NCI-H2171 (cell line): ENCODE data around the gene CPSF2.

Experiments used
- DNase-seq: peaks from one replicate; lab custom pipeline; 2025; lab: John Stamatoyannopoulos, UW

The CPSF2 gene

GRCh38 chr14:92121670-92122350 is at the start of gene CPSF2, which contains the start of gene NDUFB1:
CPSF2 (plus strand) TSS chr14:92121969; CDS start chr14:92130985, 9,016 bp downstream.
NDUFB1 (minus strand) TSS chr14:92121706; CDS start chr14:92117637, 4,069 bp downstream.
- DNase-seq = peak; percentile 86

DNA sequence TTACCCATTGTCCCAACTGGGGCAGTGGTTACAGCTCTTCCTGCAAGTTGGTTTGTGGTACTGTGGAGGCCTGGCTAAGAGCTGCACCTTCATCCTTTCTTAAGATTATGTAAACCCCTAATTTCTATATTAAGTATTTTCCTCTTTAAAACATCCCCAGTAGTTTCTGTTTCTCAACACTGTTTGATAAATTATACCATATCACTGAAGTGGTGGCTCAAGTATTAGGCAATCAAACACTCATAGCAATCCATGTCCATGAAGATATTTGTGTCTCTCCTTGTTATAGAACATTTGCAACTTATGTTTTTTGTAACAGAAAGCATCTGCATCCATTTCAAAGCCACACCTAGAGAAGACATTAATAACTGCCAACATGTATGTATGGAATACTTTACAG is 47.2 kb upstream of the CPSF2 start:
- no peak for DNase-seq

DNA sequence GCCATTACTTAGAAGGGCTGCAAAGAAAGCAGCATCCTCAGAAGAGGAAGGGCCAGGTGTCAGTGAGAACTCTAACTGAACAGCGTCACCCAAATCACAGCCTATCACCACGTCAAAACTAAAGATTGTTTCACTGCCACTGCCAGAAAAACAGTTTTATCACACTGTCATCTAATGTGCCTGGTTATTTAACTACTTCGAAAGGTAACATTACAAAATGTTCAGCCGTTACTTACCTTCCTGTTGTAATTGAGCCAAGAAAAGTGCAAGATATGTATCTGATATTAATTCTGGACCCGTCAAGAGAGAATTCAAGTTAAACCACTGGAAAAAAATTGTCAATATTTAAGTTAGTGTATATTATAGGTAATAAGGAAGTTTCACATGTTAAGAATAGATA is 33.3 kb upstream of the CPSF2 start:
- no peak for DNase-seq

- no peak for DNase-seq
Observed at GRCh38 chr14:92093320-92093719, 28.4 kb upstream of the CPSF2 start.

- DNase-seq = no peak
Observed at GRCh38 chr14:92099802-92100201, 22.0 kb upstream of the CPSF2 start.

- DNase-seq = no peak
Observed at GRCh38 chr14:92103363-92103989, 18.3 kb upstream of the CPSF2 start.

DNA sequence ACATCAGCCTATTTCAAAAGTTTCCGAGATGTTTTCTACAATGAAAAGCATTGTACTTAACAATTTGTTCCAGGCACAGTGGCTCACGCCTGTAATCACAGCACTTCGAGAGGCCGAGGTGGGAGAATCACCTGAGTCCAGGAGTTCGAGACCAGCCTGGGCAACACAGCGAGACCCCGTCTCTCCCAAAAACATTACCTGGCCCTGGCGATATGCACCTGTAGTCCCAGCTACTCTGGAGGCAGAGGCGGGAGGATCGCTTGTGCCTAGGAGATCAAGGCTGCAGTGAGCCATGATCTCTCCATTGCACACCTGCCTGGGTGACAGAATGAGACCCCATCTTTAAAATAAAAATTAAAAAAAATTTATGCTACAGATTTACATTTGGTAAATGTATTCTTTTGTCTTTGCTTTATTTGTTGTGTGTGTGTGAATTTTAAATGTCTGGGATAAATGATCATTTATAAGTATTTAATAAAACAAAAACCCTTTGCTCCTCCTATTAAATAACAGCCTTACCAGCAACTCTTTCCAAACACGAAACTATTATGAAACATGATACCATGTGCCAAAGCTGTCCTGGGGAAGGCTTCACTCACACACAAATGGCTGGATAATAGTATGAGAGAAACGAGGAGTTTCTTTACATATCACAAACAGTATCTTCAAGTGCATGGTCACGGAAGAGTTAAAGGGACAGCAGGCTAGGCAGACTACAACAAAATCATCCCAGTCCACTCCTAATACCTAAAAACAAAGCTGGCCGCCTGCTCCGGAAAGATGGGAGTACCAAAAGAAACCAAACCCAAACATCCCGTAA is 16.5 kb upstream of the CPSF2 start:
- no peak for DNase-seq

GRCh38 chr14:92105893-92106142 is 16.0 kb upstream of the CPSF2 start:
- no peak for DNase-seq

DNA sequence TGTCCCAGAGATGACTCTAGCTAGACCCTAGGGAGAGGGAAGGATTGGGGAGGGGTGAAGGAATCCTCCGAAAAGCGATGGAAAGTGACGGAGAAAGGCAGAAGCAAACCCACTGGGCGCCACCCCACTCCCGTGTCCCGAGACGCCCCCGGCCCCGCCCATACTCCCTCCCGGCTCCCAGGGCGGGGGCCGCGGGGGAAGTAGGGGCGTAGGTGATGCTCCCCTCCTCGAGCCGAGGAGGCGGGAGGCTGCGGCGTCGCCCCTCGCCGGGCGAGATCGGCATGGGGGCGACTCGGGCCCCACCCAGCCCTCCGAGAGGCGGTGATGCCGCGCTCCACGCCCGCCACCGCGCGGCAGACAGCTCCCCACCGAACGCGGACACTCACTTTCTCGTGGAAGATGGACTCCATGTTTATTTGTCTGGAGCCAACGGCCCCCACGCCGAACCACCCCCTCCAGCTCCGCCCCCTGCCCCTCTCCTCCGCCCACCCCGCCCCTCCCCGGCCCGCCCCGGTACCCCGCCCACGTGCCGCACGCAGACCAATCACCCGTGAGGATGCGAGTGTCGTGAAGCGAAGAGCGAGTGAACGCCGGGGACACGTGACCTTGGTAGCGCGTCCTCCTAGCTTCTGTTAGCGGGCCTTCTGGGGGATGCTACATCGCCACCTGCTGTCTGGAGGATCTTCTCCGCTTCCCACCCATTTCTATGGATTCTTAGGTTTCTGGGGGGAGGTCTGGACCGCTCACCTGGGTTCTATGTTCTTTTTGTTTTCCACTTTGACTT is 15.4 kb upstream of the CPSF2 start, which contains the start of gene ATXN3:
ATXN3 (minus strand) TSS at position 440 of the 784 bp plus-strand sequence; CDS start at position 410, 30 bp downstream.
- DNase-seq = peak; percentile 99

DNA sequence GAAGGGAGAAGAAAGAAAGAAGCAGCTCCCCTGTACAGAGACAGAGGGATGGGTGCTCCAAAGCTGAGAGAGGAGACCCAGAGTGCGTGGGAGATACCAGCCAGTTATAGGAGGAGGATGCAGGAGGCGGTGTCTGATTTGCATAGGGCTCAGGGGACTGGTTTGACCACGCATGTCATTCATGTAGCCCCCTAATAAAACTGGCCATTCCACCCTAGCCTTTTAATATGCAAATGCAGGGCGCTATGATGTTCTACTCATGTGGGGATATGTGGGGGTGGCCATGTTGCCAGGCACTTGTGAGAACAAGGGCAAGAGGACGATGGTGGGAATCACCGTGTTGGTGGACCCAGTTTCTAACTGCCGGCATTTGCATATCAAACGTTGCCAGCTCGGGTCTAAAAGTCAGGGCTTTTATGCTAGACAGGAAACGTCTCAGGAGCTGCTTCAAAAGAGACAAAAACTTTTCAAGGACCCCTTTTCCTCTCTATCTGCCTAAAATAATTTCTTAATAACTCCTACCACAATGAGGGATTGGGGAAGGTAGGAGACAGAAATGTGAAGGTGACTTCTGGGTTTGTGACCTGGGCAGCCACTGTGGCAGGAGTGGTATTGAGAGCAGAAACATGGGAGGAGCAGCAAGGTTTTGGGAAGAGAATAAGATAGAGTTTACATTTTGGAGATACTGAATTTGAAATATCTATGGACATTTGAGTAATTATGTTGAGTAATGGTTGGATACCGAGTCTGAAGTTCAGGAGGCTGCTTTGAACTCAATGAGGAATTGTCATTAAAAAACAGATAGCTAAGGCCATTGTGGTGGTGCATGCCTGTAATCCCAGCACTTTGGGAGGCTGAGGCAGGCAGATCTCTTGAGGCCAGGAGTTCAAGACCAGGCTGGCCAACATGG is 13.2 kb upstream of the CPSF2 start:
- no peak for DNase-seq

DNA sequence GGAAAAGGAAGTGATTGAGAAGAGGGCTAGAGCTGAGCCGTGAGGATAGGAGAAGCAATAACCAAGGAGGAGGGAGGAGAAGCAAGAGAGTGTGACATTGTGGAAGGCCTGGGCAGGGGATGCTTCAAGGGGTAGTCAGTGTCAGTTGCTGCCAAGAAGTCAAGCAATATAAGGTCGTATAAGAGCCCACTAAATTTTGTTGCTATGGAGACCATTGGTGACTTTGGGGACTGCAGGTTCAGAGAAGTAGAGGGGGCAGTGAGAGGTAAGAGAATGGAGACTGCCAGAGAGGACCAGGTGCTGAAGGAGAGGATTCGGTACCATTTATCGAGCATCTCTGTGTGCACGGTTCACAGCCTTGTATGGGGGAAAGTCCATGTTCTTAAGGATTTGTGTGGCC is 12.3 kb upstream of the CPSF2 start:
- DNase-seq = no peak

GRCh38 chr14:92121207-92121669 is 531 bp upstream of the CPSF2 start:
- no peak for DNase-seq

GRCh38 chr14:92122351-92122677 is 545 bp downstream of the CPSF2 start:
- peak; percentile 23 for DNase-seq

DNA sequence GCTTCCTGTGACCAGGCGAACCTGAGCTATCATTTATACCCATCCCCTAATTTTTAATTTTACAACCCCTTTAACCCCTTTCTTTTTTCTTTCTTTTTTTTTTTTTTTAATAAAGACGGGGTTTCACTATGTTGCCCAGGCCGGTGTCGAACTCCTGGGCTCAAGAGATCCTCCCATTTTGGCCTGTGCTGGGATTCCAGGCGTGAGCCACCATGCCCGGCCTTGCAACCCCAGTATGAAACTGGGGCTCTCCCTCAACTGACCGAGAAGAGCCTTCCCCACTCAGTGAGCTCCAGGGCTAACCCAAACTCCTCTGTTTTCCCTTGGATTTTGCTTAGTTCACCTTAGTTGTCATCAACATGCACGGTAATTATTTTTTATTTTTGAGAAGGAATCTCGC is 992 bp downstream of the CPSF2 start:
- no peak for DNase-seq

GRCh38 chr14:92134456-92134855 is 12.7 kb downstream of the CPSF2 start:
- DNase-seq = no peak

DNA sequence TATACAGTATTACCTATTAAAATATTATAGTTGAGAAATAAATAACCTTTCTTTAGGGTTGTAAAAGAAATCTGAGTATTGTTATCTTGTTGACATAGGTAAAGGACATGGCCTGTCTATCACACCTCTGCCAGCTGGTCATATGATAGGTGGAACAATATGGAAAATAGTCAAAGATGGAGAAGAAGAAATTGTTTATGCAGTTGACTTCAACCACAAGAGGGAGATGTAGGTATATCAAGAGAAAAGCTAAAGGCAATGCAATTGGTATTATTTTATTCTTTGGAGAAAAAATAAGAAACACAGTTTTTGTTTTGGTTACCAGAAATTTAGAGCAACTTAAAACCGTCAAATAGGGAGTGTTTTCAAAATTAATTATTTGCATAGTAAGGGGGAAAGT is 13.5 kb downstream of the CPSF2 start:
- DNase-seq = peak; percentile 29

DNA sequence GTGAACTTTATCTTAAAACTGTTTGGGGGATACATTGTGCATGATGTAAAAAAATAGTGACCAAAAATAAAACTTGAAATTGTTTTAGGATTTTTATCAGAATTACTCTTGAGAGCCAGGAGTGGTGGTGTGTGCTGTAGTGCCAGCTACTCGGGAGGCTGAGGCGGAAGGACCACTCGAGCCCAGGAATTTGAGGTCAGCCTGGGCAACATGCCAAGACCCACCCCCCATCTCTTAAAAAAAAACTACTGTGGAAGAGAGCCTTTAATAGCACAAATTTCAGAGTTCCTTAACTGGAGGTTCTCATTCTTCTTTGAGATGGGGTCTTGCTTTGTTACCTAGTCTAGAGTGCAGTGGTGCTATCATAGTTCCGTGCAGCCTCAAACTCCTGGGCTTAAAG is 21.5 kb downstream of the CPSF2 start:
- DNase-seq = no peak

- DNase-seq = no peak
Observed at GRCh38 chr14:92143962-92144361, 22.2 kb downstream of the CPSF2 start.

DNA sequence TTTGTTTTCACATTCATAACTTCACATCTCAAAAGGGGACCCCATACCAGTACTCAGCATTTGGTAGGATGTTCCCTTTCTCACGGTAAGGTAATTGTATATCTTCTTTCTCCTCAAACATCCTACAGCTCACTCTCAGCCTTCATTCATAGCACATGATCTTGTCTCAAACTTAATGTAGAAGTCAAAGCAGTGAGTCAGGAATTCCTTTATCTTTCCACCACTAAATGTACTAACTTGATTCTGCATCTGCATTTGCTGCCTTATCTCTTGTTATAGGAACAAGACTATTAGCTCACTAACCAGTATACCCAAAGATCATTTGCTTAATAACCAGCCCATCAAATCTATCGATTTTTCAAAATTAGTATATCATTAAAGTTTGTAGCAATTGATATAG is 22.9 kb downstream of the CPSF2 start:
- DNase-seq = no peak

- DNase-seq = no peak
Observed at GRCh38 chr14:92153581-92153980, 31.8 kb downstream of the CPSF2 start.

DNA sequence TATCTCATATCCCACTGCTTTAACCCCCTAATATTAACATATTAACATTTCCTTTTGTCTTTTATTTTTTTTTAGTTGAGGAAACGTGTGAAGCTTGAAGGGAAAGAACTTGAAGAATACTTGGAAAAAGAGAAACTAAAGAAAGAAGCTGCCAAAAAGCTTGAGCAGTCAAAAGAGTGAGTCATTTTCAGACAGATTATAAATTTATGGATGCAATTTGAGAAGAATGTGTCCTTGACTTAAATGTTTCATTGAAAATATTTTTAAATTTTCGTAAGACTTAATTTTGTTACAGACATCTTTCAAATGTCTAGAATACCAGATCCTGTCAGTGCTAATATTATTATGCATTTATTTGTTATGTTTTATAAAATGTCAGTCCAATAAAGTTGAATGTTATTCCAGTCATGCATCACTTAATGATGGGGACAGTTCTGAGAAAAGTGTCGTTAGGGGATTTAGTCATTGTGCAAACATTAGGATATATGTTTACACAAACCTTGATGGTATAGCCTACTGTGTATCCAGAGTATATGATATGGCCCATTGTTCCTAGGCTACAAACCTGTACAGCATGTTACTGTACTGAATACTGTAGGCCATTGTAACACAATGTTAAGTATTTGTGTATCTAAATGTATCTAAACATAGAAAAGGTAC is 32.6 kb downstream of the CPSF2 start:
- no peak for DNase-seq
